GM19193 (cell line): ENCODE data around the gene ROS1.

Experiments
- POLR2A ChIP-seq: IDR thresholded peaks from 4 replicates; pipeline ENCODE4 v1.6.1; 2011; ENCODE audit not compliant: insufficient read depth, insufficient read length; ENCODE audit errors: extremely low read depth

ROS1 gene

DNA sequence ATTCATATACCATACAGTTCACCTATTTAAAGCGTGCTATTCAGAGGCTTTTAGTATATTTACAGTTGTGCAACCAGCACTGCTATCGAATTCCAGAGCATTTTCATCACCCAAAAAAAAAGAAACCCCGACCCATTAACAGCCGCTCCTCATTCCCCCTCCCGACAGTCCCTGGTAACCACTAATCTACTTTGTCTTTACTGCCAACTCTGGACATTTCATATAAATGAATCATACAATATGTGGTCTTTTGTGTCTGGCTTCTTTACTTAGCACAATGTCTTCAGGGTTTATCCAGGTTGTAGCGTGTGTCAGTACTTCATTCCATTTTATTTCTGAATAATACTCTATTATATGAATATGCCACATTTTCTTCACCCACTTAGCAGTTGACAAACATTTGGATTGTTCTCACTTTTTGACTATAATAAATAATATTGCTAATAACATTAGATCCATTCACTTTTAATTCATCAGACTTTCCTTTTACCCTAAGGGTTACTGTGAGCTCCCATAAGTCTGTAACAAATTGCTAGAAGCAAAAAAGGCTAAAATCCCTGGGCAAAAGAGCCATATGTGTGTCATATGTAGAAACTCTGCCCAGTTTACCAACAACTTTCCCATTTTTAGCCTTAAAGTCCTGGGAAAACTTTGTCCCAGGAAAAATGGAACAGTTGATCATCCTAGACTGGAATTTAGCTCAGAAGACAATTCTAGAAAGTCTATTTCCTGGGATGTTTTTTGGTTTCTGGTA is 23.2 kb upstream of the ROS1 start:
- TF ChIP-seq POLR2A: no peak

DNA sequence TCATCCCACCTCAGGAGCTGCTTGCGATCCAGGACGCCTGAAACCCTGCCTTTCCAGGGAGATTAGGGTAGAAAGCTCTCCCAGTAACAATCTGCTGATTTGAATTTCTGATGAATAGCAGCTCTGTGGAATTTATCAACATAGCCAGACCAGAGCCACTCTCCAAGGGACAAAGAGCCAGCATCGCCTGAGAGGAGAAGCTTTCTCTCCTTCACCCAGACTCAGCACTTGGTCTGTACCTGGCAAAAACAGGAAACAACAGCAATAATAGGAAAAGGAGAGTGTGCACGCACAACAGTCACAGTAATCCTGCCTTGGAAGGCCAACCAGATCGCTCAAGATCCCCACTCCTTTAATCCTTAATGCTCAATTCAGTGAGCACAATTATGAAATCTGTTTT is 22.3 kb upstream of the ROS1 start:
- TF ChIP-seq POLR2A: no peak

DNA sequence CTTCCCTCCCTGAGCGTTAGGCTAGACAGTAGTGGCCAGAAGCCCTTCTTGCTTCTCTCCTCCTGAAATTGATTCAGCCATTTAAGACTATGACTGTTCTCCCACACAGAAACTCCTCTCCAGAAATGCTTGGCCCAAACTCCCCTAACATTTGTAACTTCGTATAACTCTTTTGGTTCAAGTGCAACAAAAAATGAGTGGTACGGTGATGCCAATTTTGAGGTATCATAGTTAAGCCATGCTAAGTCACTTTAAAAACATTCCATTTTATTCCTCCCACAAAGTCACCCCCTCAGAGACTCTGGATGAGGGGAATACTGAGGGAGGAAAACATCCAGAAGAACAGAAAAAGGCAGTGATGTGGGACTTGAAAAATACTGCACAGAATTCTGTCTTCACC is 21.1 kb upstream of the ROS1 start:
- TF ChIP-seq POLR2A: no peak

DNA sequence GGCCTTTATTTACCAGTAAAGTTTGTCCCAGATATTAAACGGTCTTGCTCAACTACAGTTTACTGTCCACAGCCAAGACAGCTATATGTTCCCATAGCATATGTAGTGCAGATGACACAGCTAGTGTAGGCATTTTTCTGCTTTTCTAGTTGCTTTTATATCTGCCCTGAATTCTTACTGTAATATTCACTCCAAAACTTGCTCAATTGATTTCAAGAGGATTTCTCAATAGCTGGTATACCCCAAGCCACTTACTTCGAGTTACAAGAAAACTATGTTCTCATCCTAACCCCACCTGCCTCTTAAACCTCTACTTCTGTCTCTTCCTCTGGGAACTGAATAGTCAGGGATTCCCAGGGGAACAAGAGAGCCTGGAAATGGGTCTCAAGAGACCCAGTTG is 18.9 kb upstream of the ROS1 start:
- TF ChIP-seq POLR2A: no peak

DNA sequence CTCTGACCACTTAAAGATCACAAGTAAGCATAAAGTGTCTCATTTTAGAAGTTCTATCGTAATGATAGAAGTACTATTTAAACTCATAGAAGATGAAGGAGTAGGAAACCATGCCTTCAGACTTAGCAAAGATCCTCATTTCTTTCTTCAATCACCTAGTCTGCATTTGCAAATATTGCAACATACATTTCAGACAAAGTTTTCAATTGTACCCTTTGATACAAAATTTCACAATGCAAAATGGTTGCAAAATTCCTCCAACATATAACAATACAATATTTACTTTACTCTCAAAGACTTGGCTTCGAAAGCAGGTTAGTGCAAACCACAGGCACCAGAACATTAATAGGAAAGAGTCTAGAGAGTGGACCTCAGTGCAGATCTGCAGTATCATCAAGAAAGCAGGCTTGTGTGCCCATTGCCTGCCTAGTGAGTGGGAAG is 16.1 kb upstream of the ROS1 start:
- TF ChIP-seq POLR2A: no peak

DNA sequence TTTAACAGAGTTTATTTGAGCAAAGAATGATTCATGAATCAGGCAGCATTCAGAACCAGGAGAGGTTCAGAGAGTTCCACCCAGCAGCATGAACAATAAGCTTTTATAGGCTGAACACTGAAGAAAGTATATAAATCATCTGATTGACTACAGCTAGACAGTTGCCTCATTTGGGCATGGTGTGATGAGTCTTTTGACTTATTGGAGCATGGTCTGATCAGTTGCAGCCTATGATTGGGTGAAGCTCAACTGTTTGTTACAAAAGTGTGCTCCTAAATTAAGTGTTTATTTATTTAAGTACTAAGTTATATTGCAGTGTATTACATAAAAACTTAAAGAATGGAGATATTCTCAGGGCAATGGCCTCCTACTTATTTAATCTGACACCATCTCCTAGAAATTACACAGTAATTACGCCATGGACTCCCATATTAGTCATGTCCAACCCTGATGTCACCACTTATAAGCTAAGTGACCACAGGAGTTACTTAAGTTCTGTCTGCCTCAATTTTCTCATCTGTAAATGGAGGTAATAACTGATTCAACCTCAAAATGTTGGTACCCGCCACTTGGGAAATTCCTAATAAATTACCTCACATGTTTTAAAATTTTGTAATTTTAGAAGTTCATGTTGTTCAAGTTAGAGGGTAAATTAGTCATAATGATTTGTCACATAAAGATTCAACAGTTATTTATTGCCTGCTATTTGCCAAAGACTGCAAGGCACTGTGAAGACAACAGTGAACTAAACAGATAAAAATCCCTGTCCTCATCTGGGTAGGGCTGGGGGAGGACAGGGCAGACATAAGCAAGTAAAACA is 15.2 kb upstream of the ROS1 start:
- TF ChIP-seq POLR2A: no peak

DNA sequence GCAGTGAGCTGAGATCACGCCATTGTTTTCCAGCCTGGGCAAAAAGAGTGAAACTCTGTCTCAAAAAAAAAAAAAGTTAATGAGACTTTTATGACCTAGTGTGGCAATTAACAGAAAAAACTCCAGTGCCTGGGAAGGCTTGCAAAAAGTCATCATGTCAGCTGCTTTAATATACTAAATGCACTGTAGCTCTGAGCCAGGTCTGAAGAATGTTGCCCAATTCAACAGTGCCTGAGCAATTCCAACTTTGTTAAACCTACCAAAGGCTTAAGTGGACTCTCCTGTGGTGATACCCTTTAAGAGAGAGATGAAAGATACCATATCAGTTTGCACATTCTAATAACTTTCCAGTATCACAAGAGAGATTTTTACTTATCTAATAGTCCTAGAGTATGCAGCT is 6.5 kb upstream of the ROS1 start:
- no peak for TF ChIP-seq POLR2A

DNA sequence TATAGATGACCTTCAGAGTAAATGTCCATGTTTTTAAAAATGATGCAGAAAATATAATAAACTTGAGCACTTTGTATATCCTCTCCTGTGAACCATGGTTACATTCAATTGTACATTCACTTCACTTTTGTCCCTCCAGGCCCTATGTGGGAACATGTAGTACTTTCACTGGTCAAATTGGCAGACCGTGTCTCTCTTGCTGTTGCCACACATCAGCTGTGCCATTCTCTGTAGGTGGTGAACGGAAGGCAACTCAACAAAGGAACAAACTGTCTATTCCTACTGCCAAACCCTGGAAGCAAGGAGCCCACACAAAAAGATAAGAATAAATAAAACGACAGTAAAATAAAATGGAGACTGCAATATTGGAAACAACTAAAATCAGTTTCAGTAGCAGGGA is 2.0 kb downstream of the ROS1 start:
- TF ChIP-seq POLR2A: no peak

DNA sequence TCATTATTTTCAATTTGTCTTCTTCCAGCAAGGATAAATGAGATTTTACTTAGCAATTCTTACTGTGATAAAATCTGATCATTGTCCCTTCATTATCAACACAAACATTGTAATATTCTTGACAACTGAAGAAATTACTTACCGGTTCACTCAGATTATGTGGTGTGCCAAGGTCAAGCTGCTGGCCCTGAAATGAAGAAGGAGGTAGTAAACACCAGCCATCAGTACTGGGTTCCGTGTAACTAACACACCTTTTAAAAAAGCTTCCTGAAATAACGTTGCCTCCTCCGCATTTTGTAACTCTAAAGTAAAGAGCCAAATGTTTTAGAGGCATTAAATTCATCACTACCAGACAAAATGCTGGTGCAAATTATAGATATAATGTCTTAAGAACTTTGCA is 7.4 kb downstream of the ROS1 start:
- TF ChIP-seq POLR2A: no peak

DNA sequence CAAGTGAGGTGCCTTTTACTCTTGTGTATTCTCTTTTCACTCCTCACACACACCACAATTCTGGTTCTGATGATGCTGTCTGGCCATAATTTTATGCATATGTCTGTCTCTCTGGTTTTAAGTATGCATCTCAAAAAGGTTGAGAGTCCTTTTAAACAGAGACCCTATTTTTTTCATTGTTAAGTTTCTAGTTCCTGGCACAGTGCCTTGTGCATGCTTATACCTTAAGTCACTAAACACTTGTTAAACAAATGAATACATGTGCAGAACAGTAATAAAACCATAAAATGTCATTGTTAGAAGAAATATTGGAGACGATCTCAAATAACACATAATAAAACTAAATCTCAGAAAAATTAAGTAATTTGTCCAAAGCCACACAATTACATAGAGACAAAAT is 7.9 kb downstream of the ROS1 start:
- no peak for TF ChIP-seq POLR2A

DNA sequence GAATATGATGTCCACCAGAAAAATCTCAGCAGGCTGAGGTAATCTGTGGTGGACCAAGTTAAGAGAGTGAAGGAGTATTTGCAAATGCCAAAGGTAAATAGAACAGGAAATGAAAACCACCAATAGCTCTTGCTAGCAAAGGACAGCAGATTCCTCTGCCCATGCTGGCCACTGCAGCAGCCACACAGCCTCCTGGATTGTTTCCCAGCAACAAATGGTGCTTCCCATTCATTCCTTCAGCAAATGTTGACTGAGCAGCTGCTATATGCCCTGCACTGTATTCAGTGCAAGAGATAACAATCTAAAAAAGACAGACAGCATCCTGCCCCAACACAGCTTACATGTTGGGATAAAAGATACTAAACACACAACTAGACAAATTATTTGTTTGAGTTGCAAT is 11.0 kb downstream of the ROS1 start:
- TF ChIP-seq POLR2A: no peak

DNA sequence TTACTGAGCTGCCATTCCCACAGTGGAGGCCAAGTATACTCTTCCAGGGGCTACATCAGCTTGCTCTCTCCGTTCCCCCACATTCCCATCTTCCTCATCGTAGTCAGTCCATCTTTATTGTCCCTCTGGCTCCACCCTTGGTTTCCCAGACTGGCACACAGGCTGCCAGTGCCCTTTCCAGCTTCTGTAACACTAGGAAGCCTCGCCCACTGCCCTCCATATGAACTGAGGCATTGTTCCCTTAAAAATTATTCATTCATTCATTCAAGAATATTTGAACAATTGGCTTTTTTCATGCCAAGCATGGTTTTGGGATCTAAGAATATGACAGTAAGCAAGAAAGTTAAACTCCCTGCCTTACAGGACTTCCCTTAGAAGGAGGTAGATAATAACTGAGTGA is 14.3 kb downstream of the ROS1 start:
- no peak for TF ChIP-seq POLR2A

DNA sequence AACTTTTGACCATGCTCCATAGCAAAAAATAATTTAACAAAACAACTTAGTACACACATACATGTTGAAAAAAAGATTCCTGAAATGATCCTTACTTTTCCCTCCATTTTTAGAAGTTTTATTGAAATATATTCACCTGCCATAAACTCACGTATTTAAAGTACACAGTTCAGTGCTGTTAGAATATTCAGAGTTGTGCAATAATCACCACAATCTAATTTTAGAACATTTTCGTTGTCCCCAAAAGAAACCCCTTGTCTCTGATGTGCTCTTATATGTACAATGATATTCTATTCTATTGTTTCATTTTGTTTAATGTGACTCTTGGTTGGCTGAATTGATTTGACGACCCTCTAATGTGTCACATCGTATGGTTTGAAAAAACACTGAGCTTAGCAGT is 15.9 kb downstream of the ROS1 start:
- no peak for TF ChIP-seq POLR2A

DNA sequence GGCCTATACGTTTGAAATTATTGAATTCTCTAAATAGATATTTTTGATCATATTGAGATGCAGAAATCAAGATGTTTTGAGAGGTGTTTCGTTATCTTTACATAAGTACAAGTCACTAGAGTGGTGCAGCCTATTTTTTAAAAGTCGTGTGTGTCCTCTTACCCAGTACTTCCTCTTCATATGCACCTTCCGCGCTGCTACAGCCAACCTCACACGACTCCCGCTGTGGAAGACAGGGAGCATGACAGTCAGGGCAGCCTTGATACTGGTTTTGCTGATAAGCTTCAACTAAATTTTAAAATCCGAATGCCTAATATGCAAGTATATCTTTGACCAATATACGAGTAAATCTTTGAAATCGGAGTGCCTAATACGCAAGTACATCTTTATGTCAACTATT is 16.3 kb downstream of the ROS1 start:
- TF ChIP-seq POLR2A: no peak

DNA sequence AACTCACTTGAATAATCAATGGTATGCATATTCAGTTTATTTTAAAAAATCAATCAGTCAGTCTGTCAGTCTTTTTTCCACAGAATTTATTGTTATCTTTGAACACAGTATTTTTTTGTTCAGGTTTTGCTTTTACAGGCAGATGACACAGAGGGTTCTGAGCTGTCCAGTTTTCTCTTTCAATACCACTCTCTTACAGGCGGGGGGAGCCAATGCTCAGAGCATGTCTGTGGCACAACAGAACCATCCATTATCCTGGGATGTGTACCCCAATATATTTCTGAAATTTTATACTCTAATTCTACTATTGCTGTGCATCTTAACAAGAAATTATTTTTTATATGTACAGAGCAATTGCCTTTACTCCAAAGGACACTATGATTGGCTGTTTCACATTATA is 21.2 kb downstream of the ROS1 start:
- no peak for TF ChIP-seq POLR2A

DNA sequence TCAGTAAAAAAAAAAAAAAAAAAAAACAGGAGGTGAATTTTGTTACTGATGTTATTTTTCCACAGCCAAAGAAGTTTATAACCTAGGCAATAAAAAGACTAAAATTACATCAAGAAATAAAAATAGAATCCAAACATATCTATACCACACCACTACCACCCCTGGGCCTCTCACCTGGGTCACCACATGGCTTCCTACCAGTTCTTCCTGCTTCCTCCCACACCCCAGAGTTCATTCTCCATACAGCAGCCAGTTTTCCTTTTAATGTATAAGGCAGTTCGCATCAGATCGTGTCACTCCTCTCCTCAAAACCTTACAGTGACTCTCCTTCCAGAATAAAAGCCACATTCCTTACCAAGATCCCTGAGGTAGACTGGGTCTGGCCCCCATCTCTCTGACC is 23.9 kb downstream of the ROS1 start:
- no peak for TF ChIP-seq POLR2A
